ENCODE measurements around the gene C19orf85.

DNA sequence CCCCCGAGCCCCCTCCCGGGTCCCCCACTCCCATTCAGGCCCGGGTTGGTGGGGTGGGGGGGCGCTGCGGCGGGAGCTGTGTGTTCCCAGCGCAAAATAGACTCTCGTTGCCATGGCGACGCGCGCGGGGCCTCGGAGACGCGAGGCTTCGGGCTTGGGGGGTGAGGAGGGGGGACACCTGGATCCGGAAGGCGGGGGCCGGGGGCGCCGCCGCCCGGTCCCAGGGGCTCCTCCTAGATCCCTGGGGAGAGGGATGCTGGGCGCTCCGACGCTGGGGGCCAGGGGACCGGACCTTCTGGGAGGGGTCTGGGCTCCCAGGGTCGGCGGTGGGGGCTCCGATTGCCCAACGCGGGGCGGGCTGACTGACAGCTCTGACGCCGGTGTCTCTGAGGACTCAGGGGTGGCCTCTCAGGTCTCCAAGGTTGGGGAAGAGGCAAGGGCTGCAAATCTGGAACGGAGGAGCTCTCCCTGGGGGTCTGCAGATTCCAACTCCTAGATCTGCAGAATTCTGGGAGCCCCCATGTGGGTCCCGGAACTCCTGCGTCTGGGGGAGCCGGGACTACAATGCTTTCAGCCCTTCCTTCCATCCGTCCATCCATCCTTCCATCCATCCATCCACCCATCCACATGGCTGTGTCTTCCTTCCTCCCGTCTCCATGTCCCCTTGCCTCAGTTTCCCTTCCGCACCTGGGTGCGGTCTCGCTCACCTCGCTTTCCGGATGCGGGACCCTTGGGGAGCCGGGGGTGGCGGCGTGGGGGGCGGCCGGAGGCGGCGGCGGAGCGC, 12.4 kb downstream of the C19orf85 start:
- TF ChIP-seq POLR2A (IDR thresholded peaks at IDR 0.05; ENCODE audit: low read depth, low read length) (no peak), POLR2AphosphoS5 (IDR thresholded peaks at IDR 0.05; ENCODE audit: low read depth, low read length) (no peak), TAF1 (IDR thresholded peaks at IDR 0.05; ENCODE audit: low read depth, low read length) (no peak), SPI1 (IDR thresholded peaks at IDR 0.05; ENCODE audit: low read depth, low read length) (no peak), POU2F2 (IDR thresholded peaks at IDR 0.05; ENCODE audit: low read depth, low read length) (no peak), PAX5 (IDR thresholded peaks at IDR 0.05; ENCODE audit: insufficient read depth, low read length, severe bottlenecking) (no peak)
